Thyroid gland (tissue), 4 donors: Measurements from ENCODE around the gene ZNF408. TPM values are rescaled to one million over a fixed set of nuclear protein-coding genes. Genes with fewer than 3 reads are reported as not detected.

ENCODE experiments used
- DNase-seq, 2 donors: peaks; one replicate each; pipeline ENCODE4 v3.0.0-alpha.2; 2019
- H3K27ac ChIP-seq, 3 donors: fragments of 200-600 bp; sonication (generic); 1 replicate in 2 of 3; 2 replicates in 1 of 3; pipeline ENCODE4 v1.5.1; 2016 to 2019; ENCODE audit warnings: mild to moderate bottlenecking in 1 of 3, moderate library complexity in 1 of 3
- H3K27me3 ChIP-seq: fragments of 200-600 bp; sonication (generic); one replicate; pipeline ENCODE4 v1.5.1; 2019
- H3K36me3 ChIP-seq, 2 donors: fragments of 200-600 bp; sonication (generic); one replicate each; pipeline ENCODE4 v1.5.1; 2016 to 2019
- H3K4me1 ChIP-seq, 2 donors: fragments of 200-600 bp; sonication (generic); one replicate each; pipeline ENCODE4 v1.5.1; 2017 to 2019
- H3K4me3 ChIP-seq, 3 donors: fragments of 200-600 bp; sonication (generic); replicated peaks in 1 of 3; 1 replicate in 2 of 3; 2 replicates in 1 of 3; pipeline ENCODE4 v1.5.1; 2016; ENCODE audit warnings: mild to moderate bottlenecking in 1 of 3
- H3K9me3 ChIP-seq: fragments of 200-600 bp; sonication (generic); one replicate; pipeline ENCODE4 v1.5.1; 2017
- POLR2A ChIP-seq, 2 donors: fragments of 450-650 bp; IDR thresholded peaks; one replicate each; pipeline ENCODE4 v1.6.1; 2017; ENCODE audit warnings: antibody characterized with exemption in 2 of 2, mild to moderate bottlenecking in 2 of 2, moderate library complexity in 1 of 2
- WGBS, 2 donors: methylation state at CpG; one replicate each; pipeline ENCODE4 v1.1.5; 2017; 5-methylcytosine and 5-hydroxymethylcytosine counted together
- intact Hi-C: fragments of 100-400 bp; cut with DNase I; formaldehyde crosslinking; loops from one replicate; pipeline ENCODE4 v1.15.1; 2023
- total RNA-seq, 4 donors: library from RNA; depleted of rRNA; stranded (reverse); fragments of >200 nt; gene quantifications; one replicate each; pipeline ENCODE4 v1.2.3, GENCODE V29; 2016
- TF ChIP-seq, protein P1 (sequence below), 6 experiments: fragments of 200-600 bp in 3 of 6; fragments of 450-650 bp in 3 of 6; sonication (generic) in 3 of 6; IDR thresholded peaks; one replicate each; pipeline ENCODE4 v1.5.1; 2016 to 2019; ENCODE audit warnings: antibody characterized with exemption in 6 of 6, mild to moderate bottlenecking in 2 of 6, inconsistent platforms in 1 of 6, moderate library complexity in 1 of 6

The ZNF408 gene
- total RNA-seq, 4 donors from 2014 or later = 9.8 to 17.8 (median 12.5) TPM

DNA sequence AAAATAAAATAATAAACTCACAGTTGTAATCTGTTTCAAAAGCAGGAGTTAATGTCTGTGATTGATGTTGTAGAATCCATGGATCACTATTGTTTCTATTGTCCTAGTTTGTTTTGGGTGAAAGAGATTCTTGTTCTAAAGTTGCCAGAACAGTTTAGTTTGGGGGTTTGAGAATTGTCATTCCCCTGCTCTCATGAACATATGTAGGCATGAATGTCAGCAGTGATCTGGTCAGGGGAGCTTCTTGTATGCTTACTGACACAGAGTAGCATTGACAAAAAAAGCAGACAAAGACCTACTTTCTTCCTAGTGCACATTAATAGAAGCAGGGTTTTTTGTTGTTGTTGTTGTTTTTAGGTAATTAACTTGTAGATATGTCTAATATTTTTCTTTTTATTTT is 39.0 kb upstream of the ZNF408 start:
- Histone ChIP-seq H3K27me3 (no peaks in the 10 kb centered on the region), H3K27ac (no peak overlapping the region), H3K36me3 (peaks cover 41 to 50% of the 10 kb centered on the region in 2 donors), H3K4me1 (peaks cover 8 to 9% of the 10 kb centered on the region in 2 donors), H3K9me3 (no peaks in the 10 kb centered on the region), H3K4me3 (no peak overlapping the region)
- intact Hi-C loops = no loop called here
- TF ChIP-seq POLR2A (IDR thresholded peaks at IDR 0.05) = no peak
- TF ChIP-seq, protein P1, sequence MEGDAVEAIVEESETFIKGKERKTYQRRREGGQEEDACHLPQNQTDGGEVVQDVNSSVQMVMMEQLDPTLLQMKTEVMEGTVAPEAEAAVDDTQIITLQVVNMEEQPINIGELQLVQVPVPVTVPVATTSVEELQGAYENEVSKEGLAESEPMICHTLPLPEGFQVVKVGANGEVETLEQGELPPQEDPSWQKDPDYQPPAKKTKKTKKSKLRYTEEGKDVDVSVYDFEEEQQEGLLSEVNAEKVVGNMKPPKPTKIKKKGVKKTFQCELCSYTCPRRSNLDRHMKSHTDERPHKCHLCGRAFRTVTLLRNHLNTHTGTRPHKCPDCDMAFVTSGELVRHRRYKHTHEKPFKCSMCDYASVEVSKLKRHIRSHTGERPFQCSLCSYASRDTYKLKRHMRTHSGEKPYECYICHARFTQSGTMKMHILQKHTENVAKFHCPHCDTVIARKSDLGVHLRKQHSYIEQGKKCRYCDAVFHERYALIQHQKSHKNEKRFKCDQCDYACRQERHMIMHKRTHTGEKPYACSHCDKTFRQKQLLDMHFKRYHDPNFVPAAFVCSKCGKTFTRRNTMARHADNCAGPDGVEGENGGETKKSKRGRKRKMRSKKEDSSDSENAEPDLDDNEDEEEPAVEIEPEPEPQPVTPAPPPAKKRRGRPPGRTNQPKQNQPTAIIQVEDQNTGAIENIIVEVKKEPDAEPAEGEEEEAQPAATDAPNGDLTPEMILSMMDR (IDR thresholded peaks at IDR 0.05) = no peak
- DNase-seq = no peak

GRCh38 chr11:46662366-46662765 is 38.5 kb upstream of the ZNF408 start:
- Histone ChIP-seq H3K4me1 (peaks cover 14 to 15% of the 10 kb centered on the region in 2 donors), H3K4me3 (no peak overlapping the region), H3K36me3 (peaks cover 35 to 45% of the 10 kb centered on the region in 2 donors), H3K27ac (no peak overlapping the region), H3K9me3 (no peaks in the 10 kb centered on the region), H3K27me3 (no peaks in the 10 kb centered on the region)
- DNase-seq = no peak
- intact Hi-C loops = no loop called here
- TF ChIP-seq, protein P1 (IDR thresholded peaks at IDR 0.05) = no peak
- no peak for TF ChIP-seq POLR2A (IDR thresholded peaks at IDR 0.05)

DNA sequence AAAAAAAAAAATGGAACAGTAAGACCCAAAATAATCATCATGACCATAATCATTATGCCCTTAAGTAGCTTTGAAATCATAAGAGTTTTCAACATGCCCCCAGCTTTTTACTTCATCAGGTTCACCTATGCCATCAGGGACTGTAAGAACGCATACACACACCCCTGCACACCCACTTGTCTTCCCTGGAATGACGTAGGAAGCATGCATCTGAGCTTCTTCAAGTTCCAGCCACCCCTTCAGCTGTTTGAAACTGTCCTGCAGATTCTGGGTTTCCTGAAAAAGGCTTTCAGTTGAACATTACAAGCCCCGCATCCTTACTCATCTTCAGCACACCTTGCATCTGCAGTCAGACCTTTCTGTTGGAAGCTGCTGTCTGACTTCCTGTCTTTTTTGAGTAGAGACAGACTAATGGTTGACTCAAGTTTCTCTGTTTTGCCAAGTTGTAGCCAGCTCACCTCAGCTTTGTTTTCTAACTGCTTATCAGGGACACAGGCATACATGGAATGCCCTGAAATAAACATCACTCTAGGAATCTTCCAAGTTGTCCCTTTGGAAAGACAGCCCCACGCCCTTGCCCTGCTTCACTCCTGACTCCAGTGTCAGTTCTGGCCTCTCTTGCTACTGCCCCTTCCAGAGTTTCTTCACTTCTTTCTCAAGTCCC is 37.4 kb upstream of the ZNF408 start:
- WGBS, 2 donors = 88 to 95% methylated on average over 4 of the region's 4 CpGs
- peaks cover 16 to 21% of the 10 kb centered on the region in 2 donors for H3K4me1 ChIP-seq
- DNase-seq = no peak
- no peaks in the 10 kb centered on the region for H3K9me3 ChIP-seq
- peaks cover 31 to 38% of the 10 kb centered on the region in 2 donors for H3K36me3 ChIP-seq
- no peak overlapping the region for H3K4me3 ChIP-seq
- no peak for TF ChIP-seq POLR2A (IDR thresholded peaks at IDR 0.05)
- TF ChIP-seq, protein P1 (IDR thresholded peaks at IDR 0.05) = no peak
- intact Hi-C loops = no loop called here
- peak overlapping the region in 1 of 3 donors; percentile 16 for H3K27ac ChIP-seq
- H3K27me3 ChIP-seq = no peaks in the 10 kb centered on the region

GRCh38 chr11:46664612-46665011 is 36.2 kb upstream of the ZNF408 start:
- Histone ChIP-seq H3K27me3 (no peaks in the 10 kb centered on the region), H3K4me3 (no peak overlapping the region), H3K27ac (peak overlapping the region in 2 of 3 donors; percentile 52 to 60), H3K4me1 (peaks cover 16 to 21% of the 10 kb centered on the region in 2 donors), H3K36me3 (peaks cover 32 to 39% of the 10 kb centered on the region in 2 donors), H3K9me3 (no peaks in the 10 kb centered on the region)
- TF ChIP-seq, protein P1 (IDR thresholded peaks at IDR 0.05) = no peak
- TF ChIP-seq POLR2A (IDR thresholded peaks at IDR 0.05) = no peak
- 70 to 71% methylated on average over 6 of the region's 6 CpGs for WGBS, 2 donors
- no peak for DNase-seq
- intact Hi-C loops = no loop called here

DNA sequence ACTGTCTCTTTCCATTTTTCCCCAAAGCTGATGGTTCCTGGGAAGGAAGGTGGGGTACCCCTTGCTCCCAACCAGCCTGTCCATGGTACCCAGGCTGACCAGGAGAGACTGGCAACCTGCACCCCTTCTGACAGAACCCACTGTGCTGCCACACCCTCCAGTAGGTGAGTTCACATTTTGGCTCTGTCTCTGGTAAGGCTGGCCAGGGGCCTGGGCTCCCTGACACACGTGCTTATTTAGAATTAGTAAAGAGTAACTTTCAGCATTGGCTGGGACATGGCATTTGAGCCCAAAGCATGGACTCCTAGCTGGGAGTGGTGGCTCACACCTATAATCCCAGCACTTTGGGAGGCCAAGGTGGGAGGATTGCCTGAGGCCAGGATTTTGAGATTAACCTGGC is 35.5 kb upstream of the ZNF408 start:
- WGBS, 2 donors = 87 to 92% methylated on average over 1 of the region's 1 CpG
- TF ChIP-seq, protein P1 (IDR thresholded peaks at IDR 0.05) = no peak
- no peak for TF ChIP-seq POLR2A (IDR thresholded peaks at IDR 0.05)
- no peak overlapping the region for H3K4me3 ChIP-seq
- peak overlapping the region; percentile 21 to 60 (median 52) for H3K27ac ChIP-seq
- H3K4me1 ChIP-seq = peaks cover 16 to 21% of the 10 kb centered on the region in 2 donors
- intact Hi-C loops = no loop called here
- peaks cover 33 to 39% of the 10 kb centered on the region in 2 donors for H3K36me3 ChIP-seq
- no peaks in the 10 kb centered on the region for H3K27me3 ChIP-seq
- DNase-seq = no peak
- no peaks in the 10 kb centered on the region for H3K9me3 ChIP-seq
